ENCODE data around the gene LGALS3BP. TPM values are rescaled to one million over a fixed set of nuclear protein-coding genes. Genes with fewer than 3 reads are reported as not detected.

LGALS3BP gene
- total and polyA plus RNA-seq, 4 donors: 70.7 to 174 (median 133) TPM

DNA sequence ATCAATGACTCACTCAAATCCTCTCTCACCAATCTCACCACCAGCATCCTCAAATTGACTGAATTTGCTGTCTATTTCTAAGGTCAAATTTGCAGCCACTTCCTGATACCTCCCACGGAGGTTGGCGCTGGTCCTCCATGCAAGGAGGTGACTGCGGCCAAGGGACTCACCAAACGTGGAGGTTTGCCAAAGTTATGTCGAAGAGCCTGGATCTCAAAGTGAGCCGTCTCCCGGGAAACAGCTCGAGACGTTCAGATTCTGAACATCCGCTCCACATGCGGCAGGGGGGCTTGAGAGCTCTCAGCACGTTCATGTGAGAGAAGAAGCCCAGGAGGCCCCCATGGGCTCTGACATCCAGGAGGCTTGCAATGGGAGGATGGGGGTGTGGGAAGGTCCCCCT is 22.6 kb downstream of the LGALS3BP start:
- Histone ChIP-seq H3K27ac (ENCODE audit: low read depth in 1 of 2, low read length in 2 of 2) (no peak overlapping the region), H3K9me3 (ENCODE audit: control insufficient read depth, low read length) (no peaks in the 10 kb centered on the region), H3K4me3 (ENCODE audit: low read length in 2 of 2) (no peak overlapping the region), H3K27me3 (ENCODE audit: control insufficient read depth in 1 of 2, insufficient read depth in 2 of 2, low read length in 1 of 2) (no peaks in the 10 kb centered on the region), H3K4me1 (ENCODE audit: control insufficient read depth in 1 of 2, insufficient read depth in 2 of 2, low read length in 2 of 2) (no peaks in the 10 kb centered on the region), H3K36me3 (ENCODE audit: control insufficient read depth in 1 of 2, insufficient read depth in 2 of 2, low read length in 1 of 2) (no peaks in the 10 kb centered on the region)
- WGBS, 2 donors: 25 to 34% methylated on average over 12 of the region's 12 CpGs
- DNase-seq (no peak), ATAC-seq (ENCODE audit: low FRiP score) (no peak)
- intact Hi-C loops (cut with DNase I): no loop called here

DNA sequence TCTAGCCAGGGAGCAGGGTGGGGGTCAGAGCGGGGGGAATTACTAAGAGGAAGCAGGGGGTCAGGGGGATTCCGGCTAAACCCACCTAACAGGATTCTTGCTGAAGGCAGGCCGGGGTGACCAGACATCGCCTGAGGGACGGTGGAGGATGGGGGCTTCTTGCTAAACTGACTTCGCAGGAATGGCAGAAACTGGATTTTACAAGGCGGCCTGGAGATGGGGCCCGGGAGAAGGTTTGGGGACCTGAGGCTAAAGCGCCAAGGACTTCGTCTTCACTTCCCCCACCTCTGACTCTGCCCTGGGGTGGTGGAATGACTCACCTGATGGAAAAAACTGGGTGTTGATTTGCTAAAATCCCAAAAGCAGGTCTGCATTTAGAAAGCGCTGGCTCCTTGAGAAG is 23.5 kb downstream of the LGALS3BP start:
- Histone ChIP-seq H3K36me3 (ENCODE audit: control insufficient read depth in 1 of 2, insufficient read depth in 2 of 2, low read length in 1 of 2) (no peaks in the 10 kb centered on the region), H3K4me1 (ENCODE audit: control insufficient read depth in 1 of 2, insufficient read depth in 2 of 2, low read length in 2 of 2) (no peaks in the 10 kb centered on the region), H3K4me3 (ENCODE audit: low read length in 2 of 2) (no peak overlapping the region), H3K9me3 (ENCODE audit: control insufficient read depth, low read length) (peaks cover under 1% of the 10 kb centered on the region), H3K27ac (ENCODE audit: low read depth in 1 of 2, low read length in 2 of 2) (no peak overlapping the region), H3K27me3 (ENCODE audit: control insufficient read depth in 1 of 2, insufficient read depth in 2 of 2, low read length in 1 of 2) (no peaks in the 10 kb centered on the region)
- ATAC-seq (ENCODE audit: low FRiP score): no peak
- WGBS, 2 donors: 88 to 90% methylated on average over 11 of the region's 11 CpGs
- no peak for DNase-seq
- intact Hi-C loops (cut with DNase I): no loop called here

DNA sequence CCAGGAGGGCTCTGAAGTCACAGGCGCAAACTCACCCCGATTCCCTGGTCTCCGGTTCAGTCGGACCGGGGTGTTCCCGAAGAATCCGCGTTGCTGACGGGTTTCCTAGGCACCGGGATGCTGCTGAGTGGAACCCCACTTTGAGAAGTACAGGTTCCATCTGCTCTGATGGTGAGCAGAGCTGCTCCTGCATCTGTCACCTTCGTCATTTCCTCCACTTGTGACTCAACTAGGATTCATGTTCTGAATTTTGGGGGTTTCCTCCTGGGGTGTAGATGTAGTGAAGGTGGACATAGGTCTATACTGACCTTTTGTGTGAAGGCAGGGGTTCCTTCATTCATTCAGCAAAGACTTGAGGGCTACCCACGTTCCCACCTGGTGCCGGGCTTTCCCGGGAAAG is 25.0 kb downstream of the LGALS3BP start:
- intact Hi-C loops (cut with DNase I): no loop called here

DNA sequence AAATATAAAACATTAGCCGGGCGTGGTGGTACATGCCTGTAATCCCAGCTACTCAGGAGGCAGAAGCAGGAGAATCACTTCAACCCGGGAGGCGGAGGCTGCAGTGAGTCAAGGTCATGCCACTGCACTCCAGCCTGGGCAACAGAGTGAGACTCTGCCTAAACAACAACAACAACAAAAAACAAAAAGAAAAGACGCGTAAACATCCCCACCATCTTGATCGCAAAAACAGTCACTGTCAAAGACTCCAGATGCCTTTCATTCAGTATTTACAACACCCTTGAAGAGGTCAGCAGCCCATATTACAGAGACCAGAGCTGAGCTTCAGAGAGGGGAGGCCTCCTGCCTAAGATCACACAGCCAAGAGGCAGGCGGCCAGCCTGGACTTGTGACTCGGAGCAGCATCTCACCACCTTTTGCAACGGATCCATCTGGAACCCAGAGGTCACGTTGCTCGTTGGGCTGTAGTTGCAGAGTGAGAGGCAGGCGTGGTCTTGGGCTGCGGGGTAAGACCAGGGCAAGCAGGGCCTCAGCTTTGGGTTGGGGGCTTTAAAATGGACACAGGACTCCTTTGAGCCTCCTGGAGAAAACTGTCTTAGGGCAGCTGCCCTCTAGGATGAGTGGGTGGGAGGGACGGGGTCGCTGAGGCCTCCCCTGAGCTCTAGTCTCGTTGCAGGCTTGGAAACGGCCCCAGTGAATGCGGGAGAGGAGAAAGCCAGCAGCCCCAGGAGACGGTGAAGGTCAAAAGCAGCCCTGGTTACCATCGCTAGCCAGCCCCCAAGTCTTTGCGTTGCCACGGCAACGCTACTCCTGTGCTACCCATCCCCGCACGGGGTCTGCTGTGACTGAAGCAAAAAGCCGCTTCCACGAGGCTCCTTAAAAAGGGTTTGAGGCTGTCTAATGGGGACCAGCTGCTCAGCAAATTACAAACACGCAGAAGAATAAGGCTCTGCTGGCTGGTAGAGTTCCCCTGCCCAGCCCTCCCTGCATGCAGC is 26.1 kb downstream of the LGALS3BP start:
- 84 to 86% methylated on average over 29 of the region's 29 CpGs for WGBS, 2 donors
- no peak overlapping the region for H3K4me3 ChIP-seq (ENCODE audit: low read length in 2 of 2)
- H3K27me3 ChIP-seq (ENCODE audit: control insufficient read depth in 1 of 2, insufficient read depth in 2 of 2, low read length in 1 of 2): no peaks in the 10 kb centered on the region
- no peak for DNase-seq
- H3K4me1 ChIP-seq (ENCODE audit: control insufficient read depth in 1 of 2, insufficient read depth in 2 of 2, low read length in 2 of 2): no peaks in the 10 kb centered on the region
- ATAC-seq (ENCODE audit: low FRiP score): no peak
- peaks cover 8% of the 10 kb centered on the region for H3K9me3 ChIP-seq (ENCODE audit: control insufficient read depth, low read length)
- no peak overlapping the region for H3K27ac ChIP-seq (ENCODE audit: low read depth in 1 of 2, low read length in 2 of 2)
- no peaks in the 10 kb centered on the region for H3K36me3 ChIP-seq (ENCODE audit: control insufficient read depth in 1 of 2, insufficient read depth in 2 of 2, low read length in 1 of 2)
- intact Hi-C loops (cut with DNase I): no loop called here

More for the DNA sequence above, 25.0 kb downstream of the LGALS3BP start:
- Histone ChIP-seq H3K27me3 (ENCODE audit: control insufficient read depth in 1 of 2, insufficient read depth in 2 of 2, low read length in 1 of 2) (no peaks in the 10 kb centered on the region), H3K4me3 (ENCODE audit: low read length in 2 of 2) (no peak overlapping the region), H3K9me3 (ENCODE audit: control insufficient read depth, low read length) (peaks cover 8% of the 10 kb centered on the region), H3K36me3 (ENCODE audit: control insufficient read depth in 1 of 2, insufficient read depth in 2 of 2, low read length in 1 of 2) (no peaks in the 10 kb centered on the region), H3K27ac (ENCODE audit: low read depth in 1 of 2, low read length in 2 of 2) (no peak overlapping the region), H3K4me1 (ENCODE audit: control insufficient read depth in 1 of 2, insufficient read depth in 2 of 2, low read length in 2 of 2) (no peaks in the 10 kb centered on the region)
- DNase-seq (no peak), ATAC-seq (ENCODE audit: low FRiP score) (no peak)
- WGBS, 2 donors: 93 to 96% methylated on average over 14 of the region's 14 CpGs

DNA sequence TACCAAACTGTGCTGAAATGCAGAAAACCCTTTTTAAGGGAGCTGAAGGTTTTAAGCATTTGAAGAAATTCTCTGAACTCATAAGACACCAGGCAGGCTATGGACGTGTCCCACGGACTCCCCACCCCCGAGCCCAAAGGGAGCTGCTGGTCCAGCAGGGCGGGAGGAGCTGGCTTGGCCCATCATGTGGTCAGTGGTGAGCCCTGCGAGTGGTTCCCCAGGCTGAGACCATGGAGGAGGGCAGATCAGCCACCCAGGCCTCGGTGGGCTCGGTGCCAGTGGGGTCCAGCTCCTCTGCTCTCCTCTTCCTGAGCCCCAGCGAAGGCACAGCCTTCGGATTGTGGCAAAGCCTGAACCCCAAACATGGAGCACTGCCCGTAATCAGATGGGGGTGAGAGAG is 27.0 kb downstream of the LGALS3BP start:
- DNase-seq (no peak), ATAC-seq (ENCODE audit: low FRiP score) (no peak)
- peaks cover 8% of the 10 kb centered on the region for H3K9me3 ChIP-seq (ENCODE audit: control insufficient read depth, low read length)
- 91 to 96% methylated on average over 10 of the region's 10 CpGs for WGBS, 2 donors
- no peaks in the 10 kb centered on the region for H3K27me3 ChIP-seq (ENCODE audit: control insufficient read depth in 1 of 2, insufficient read depth in 2 of 2, low read length in 1 of 2)
- no peaks in the 10 kb centered on the region for H3K36me3 ChIP-seq (ENCODE audit: control insufficient read depth in 1 of 2, insufficient read depth in 2 of 2, low read length in 1 of 2)
- intact Hi-C loops (cut with DNase I): no loop called here
- H3K4me1 ChIP-seq (ENCODE audit: control insufficient read depth in 1 of 2, insufficient read depth in 2 of 2, low read length in 2 of 2): no peaks in the 10 kb centered on the region
- H3K27ac ChIP-seq (ENCODE audit: low read depth in 1 of 2, low read length in 2 of 2): no peak overlapping the region
- no peak overlapping the region for H3K4me3 ChIP-seq (ENCODE audit: low read length in 2 of 2)

DNA sequence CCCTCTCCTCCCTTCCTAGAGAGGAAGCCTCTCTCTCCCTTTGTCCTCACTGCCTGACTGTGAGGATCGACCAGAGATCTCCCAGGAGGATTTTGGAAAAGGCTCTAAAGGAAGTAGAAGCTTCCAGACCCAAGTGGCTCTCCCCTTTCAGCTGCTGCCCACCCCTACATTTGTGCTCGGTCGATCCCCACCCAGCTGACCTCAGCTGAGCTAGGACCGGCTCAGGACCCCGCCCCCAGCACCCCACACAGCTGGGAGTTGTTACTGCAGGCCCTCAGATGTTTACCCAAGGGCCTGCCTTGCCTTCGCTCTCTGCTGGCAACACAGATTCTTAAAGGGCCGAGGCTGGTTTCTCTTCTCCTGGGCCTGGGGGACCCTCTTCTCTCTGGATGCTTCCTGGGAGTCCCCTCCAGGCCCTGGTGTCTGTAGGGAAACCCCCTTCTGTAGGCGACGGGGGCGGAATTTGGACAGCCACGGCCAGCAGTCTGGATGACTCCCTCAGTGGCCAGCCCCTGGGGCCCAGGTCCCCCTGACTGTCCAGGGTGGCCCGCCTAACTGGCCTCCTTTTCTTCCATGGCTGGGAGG is 27.7 kb downstream of the LGALS3BP start:
- Histone ChIP-seq H3K4me1 (ENCODE audit: control insufficient read depth in 1 of 2, insufficient read depth in 2 of 2, low read length in 2 of 2) (no peaks in the 10 kb centered on the region), H3K9me3 (ENCODE audit: control insufficient read depth, low read length) (peaks cover 8% of the 10 kb centered on the region), H3K27me3 (ENCODE audit: control insufficient read depth in 1 of 2, insufficient read depth in 2 of 2, low read length in 1 of 2) (no peaks in the 10 kb centered on the region), H3K36me3 (ENCODE audit: control insufficient read depth in 1 of 2, insufficient read depth in 2 of 2, low read length in 1 of 2) (no peaks in the 10 kb centered on the region), H3K4me3 (ENCODE audit: low read length in 2 of 2) (no peak overlapping the region), H3K27ac (ENCODE audit: low read depth in 1 of 2, low read length in 2 of 2) (no peak overlapping the region)
- ATAC-seq (ENCODE audit: low FRiP score) (no peak), DNase-seq (no peak)
- WGBS, 2 donors: 48 to 64% methylated on average over 12 of the region's 12 CpGs
- intact Hi-C loops (cut with DNase I): no loop called here

DNA sequence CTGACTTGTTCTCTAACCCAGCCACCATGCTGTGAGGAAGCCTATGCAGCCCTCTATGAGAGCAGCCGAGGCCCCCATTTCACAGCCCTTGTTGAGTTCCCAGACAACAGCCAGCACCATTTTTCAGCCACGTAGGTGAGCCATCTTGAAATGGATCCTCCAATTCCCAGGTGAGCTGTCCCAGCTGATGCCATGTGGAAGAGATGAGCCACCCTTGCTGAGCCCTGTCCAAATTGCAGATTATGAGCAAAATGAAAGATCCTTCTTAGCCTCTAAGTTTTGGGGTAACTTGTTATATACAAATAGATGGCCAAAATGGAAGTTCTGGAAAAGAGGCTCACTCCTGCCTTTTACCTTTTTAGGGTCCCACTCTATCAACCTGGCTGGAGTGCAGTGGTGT is 28.9 kb downstream of the LGALS3BP start:
- intact Hi-C loops (cut with DNase I): no loop called here
- Histone ChIP-seq H3K27me3 (ENCODE audit: control insufficient read depth in 1 of 2, insufficient read depth in 2 of 2, low read length in 1 of 2) (no peaks in the 10 kb centered on the region), H3K9me3 (ENCODE audit: control insufficient read depth, low read length) (peaks cover 8% of the 10 kb centered on the region), H3K36me3 (ENCODE audit: control insufficient read depth in 1 of 2, insufficient read depth in 2 of 2, low read length in 1 of 2) (no peaks in the 10 kb centered on the region), H3K4me1 (ENCODE audit: control insufficient read depth in 1 of 2, insufficient read depth in 2 of 2, low read length in 2 of 2) (no peaks in the 10 kb centered on the region), H3K4me3 (ENCODE audit: low read length in 2 of 2) (no peak overlapping the region), H3K27ac (ENCODE audit: low read depth in 1 of 2, low read length in 2 of 2) (no peak overlapping the region)
- DNase-seq (no peak), ATAC-seq (ENCODE audit: low FRiP score) (no peak)
- 97 to 98% methylated on average over 2 of the region's 2 CpGs for WGBS, 2 donors

DNA sequence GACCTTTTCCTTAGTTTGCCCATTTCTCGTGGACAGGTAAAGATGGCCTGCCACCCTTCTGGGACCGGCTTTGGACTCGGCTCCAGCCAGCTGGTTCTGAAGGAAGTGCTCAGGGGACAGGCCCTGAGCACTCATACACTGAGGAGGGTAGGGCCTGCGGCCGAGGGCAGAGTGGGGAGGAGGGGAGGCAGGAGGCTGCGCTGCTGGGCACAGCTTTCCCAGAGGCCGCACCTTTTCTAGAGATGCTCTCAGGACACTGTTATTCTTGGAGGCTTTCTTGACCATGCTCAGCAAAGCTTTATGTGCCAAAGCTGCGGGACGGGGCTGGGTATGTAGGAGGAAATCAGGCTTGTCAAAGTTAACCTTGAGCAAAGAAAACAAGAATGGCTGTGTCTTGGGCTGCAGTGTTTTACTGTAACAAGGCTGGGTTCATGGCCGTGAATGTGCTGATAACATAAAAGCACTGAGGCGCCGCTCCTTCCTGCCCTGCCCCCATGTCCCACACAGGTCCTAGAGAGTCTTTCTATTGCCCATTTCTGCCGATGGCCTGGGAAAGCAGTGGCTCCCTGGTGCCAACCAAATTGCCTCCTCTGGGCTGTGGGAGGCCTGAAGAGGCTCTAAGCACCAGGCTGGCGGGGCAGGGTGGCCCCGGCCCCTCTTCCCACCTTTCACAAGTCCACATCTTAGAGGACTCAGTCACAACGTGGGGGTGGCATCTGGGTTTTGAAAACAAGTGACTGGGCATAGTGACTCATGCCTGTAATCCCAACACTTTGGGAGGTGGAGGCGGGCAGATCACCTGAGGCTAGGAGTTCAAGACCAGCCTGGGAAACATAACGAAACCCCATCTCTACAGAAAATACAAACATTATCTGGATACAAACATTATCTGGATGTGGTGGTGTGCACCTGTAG is 32.2 kb downstream of the LGALS3BP start:
- no peak for DNase-seq
- H3K27me3 ChIP-seq (ENCODE audit: control insufficient read depth in 1 of 2, insufficient read depth in 2 of 2, low read length in 1 of 2): no peaks in the 10 kb centered on the region
- WGBS, 2 donors: 46 to 50% methylated on average over 18 of the region's 18 CpGs
- H3K4me3 ChIP-seq (ENCODE audit: low read length in 2 of 2): no peak overlapping the region
- intact Hi-C loops (cut with DNase I): no loop called here
- H3K27ac ChIP-seq (ENCODE audit: low read depth in 1 of 2, low read length in 2 of 2): no peak overlapping the region
- H3K36me3 ChIP-seq (ENCODE audit: control insufficient read depth in 1 of 2, insufficient read depth in 2 of 2, low read length in 1 of 2): no peaks in the 10 kb centered on the region
- no peaks in the 10 kb centered on the region for H3K4me1 ChIP-seq (ENCODE audit: control insufficient read depth in 1 of 2, insufficient read depth in 2 of 2, low read length in 2 of 2)
- no peak for ATAC-seq (ENCODE audit: low FRiP score)
- peaks cover 8% of the 10 kb centered on the region for H3K9me3 ChIP-seq (ENCODE audit: control insufficient read depth, low read length)

Measured in aorta (tissue), 5 donors.